Ammon's horn (tissue), 1 donor: ENCODE data around the gene TOM1L1.
"Not testable (repeated sequence)": the region's sequence is repeated elsewhere in the genome, so short reads cannot be mapped to it uniquely, and the experiment has no call there.

Experiments used
- DNase-seq: peaks from one replicate; pipeline ENCODE4 v3.0.0-alpha.2; 2016; ENCODE audit warnings: low spot score

Gene TOM1L1, protein sequence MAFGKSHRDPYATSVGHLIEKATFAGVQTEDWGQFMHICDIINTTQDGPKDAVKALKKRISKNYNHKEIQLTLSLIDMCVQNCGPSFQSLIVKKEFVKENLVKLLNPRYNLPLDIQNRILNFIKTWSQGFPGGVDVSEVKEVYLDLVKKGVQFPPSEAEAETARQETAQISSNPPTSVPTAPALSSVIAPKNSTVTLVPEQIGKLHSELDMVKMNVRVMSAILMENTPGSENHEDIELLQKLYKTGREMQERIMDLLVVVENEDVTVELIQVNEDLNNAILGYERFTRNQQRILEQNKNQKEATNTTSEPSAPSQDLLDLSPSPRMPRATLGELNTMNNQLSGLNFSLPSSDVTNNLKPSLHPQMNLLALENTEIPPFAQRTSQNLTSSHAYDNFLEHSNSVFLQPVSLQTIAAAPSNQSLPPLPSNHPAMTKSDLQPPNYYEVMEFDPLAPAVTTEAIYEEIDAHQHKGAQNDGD

DNA sequence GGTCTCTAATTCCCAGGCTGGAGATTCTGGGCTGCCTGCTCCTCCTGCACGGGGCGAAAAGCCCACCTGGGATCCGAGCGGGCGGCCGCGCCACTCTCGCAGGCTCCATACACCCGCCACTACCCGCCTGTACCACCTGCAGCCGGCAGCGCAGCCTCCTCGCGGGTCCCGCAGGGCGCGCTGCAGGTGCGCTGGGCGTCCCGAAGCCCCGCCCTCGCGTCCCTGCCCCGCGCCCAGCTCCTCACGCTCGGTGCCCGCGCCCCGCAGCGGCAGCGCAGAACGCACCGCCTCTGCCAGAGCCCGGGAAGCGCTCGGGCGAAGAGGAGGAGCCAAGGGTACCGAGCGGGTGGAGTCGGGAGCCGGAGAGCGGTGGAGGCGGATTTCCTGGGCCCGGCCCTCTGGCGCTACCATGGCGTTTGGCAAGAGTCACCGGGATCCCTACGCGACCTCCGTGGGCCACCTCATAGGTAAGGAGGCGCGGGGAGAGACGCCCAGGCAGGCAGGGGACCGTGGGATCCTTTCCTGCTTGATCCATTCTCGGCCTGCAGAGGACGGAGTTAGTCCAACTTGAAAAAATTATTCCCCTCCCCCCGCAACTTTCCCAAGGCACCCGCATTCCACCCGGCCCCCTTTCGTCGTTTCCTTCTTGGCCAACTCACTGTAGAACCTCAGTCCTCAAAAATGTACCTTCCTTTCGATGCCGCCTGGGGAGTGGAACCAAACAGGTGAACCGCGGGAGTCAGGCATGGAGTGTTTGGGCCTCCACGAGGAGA, at the start of gene TOM1L1:
TOM1L1 (plus strand) TSS at position 396 of the 773 bp plus-strand sequence; CDS start at position 410, 14 bp downstream.
- DNase-seq, result peak; percentile 56

GRCh38 chr17:54859187-54859586, 41.5 kb upstream of the TOM1L1 start:
- DNase-seq, result no peak

- no peak for DNase-seq
Measured at GRCh38 chr17:54860617-54861470, 39.8 kb upstream of the TOM1L1 start.

- DNase-seq, result no peak
Measured at GRCh38 chr17:54861471-54861983, 39.1 kb upstream of the TOM1L1 start.

DNA sequence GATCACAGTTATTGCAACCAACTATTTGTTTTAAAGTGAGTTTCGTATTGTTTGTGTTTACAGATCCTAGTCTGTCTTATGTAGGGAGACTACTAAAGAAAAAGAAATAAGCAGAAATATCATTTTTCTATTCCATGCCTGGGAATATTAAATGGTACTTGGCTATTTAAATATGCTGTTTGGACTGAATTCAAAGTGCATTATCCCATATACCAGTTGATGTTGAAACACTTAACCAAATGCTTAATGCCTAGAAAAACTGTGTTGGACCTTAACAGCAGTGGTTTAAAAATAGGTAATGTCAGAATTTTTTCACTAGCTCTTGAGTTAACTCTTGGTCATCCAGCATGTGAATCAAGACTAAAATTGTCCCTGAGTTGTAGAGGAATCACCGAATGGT, 37.5 kb upstream of the TOM1L1 start:
- DNase-seq, result no peak

- no peak for DNase-seq
Measured at GRCh38 chr17:54864070-54864469, 36.6 kb upstream of the TOM1L1 start.

DNA sequence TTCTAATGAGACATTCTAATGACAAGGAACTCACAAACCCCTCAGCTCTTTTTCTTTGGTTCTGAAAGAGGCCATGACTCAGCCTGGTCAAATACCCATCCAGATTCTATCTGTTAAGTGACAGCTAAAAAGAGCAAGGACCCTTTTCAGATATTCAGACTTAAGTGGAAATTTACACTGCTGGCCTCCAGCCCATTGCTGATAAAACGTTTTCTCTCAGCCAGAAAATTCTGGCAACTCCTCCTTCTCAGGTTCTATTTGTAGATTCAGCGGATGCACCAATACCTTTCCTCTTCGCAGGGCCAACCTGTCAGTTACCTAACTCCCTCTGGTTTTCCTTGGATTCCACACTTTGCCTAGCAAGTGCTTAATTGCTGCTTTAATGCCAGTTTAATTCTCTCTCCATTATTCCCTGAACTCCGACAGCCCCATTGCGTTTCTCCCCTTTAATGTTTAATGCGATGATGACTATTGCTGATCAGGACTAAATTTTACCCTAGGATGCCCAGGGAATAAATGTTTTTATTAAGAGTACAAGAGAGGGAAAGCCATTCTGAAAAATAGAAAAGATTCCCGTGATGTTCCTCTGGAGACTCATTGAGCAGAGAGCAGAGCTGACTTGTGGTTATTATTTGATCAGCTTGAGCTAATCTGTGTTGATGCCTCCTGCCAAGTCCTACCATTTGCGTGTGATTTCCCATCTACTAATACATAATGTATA, 35.9 kb upstream of the TOM1L1 start:
- DNase-seq, result no peak

DNA sequence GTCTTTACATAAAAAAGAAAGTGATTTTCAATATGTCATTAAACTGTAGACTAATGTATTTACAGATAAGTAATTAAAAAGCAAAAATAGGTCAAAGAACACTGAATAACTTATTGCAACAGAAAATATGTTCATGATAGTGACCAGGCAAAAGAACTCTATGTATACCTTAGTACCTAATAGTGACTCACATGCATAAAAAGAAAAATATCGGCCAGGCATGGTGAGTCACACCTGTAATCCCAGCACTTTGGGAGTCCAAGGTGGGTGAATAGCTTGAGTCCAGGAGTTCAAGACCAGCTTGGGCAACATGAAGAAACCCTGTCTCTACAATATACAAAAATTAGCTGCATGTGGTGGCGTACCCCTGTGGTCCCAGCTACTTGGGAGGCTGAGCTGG, 33.0 kb upstream of the TOM1L1 start:
- no peak for DNase-seq

DNA sequence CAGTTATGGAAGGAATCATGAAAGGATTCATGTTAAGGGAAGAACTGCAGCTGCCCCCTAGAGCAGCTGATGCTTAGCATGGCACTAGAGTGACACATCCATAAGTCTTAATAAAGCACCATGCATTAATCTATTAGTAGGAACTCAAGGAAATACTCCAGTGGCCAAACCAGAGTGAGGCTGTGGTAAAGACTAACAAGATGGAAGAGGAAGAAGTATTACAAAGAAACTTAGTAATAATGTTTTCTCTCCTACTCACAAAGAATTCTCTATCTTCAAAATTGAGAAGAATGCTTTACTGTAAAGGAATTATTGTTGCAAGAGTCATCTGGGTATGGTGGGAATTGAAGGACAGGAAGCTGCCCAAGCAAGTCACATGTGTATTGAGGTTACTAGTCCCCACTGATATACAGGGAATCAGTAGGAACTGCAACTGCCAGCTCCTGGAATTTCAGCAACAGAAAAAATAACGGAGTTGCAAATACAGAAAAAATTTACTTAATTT, 29.9 kb upstream of the TOM1L1 start:
- no peak for DNase-seq

- not testable (repeated sequence) for DNase-seq
Measured at GRCh38 chr17:54875906-54876305, 24.7 kb upstream of the TOM1L1 start.

- DNase-seq, result no peak
Measured at GRCh38 chr17:54876656-54877195, 23.9 kb upstream of the TOM1L1 start.

GRCh38 chr17:54881255-54881972, 19.2 kb upstream of the TOM1L1 start:
- DNase-seq, result no peak

GRCh38 chr17:54882371-54882770, 18.3 kb upstream of the TOM1L1 start:
- no peak for DNase-seq

GRCh38 chr17:54882950-54883349, 17.7 kb upstream of the TOM1L1 start:
- no peak for DNase-seq

- no peak for DNase-seq
Measured at GRCh38 chr17:54883939-54884338, 16.7 kb upstream of the TOM1L1 start.

DNA sequence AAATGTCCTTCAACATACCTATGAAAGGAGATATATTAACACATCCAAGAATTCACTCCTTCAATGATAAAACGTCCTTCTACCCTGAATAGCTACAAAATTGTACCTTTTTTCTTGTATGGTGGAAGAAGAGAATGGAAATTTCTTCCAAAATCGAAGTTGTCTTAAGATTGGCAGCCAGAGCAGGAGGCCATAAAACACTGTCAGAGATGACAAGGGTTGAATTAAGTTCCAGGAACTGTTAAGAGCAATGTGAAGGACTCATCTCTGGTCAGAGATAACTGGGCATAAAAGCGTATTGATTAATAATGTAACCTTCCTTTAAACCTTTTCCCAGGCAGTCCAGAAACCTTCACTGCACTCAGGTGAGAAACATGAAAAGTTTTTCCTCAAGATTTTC, 12.9 kb upstream of the TOM1L1 start:
- DNase-seq, result no peak

DNA sequence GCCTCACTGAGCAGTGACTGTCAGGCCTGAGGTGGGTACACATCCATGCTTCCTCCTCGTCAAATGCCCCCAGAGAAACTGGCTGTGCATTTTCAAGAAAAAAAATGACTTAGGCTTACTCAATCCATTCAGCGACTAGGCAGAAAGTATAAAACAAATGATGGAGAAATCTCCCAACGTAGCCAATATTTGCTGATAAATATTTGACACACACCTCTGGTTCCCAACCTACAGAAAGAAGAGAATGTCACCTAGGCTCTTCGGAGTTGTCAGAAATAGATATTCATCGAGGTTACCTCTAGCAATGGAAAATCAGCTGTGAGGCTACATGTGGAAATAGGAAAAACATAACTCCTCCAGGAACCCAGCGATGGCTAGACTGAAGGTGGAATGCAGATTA, 12.4 kb upstream of the TOM1L1 start:
- no peak for DNase-seq

GRCh38 chr17:54888981-54889380, 11.7 kb upstream of the TOM1L1 start:
- no peak for DNase-seq

DNA sequence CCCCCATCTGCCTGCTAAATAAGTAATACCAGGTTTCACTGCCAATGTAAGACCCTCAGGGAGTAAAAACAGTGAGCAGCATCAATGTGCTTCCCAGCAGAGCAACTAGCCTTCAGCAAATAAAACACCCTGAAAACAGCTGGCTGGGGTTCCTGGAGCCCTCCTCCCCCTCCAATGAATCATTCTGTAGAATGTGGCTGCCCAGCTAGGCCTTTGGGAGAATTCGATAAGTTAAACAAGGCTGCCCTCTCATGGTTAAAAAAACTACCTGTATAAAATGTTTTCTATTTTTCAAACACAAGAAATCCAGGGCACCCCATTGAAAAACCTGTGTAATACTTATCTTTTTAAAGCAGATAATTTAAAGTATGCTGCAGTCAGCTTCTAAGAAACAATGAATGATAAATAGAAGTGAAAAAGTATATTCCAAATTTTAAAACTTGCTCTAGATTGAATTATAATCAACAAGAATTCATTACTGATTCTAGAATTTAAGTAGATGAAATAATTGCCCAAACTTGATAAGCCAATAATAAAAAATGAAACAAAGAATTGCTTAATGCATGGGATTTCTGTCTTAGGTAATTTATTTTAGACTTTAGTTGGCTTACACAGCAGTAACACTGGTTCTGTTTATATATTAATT, 9.4 kb upstream of the TOM1L1 start:
- DNase-seq, result peak; percentile 29

- no peak for DNase-seq
Measured at GRCh38 chr17:54892360-54892759, 8.3 kb upstream of the TOM1L1 start.
